Neuron (in vitro differentiated cells): ENCODE data around the gene SCN3A.
A peak's percentile ranks its signal among the peaks of the same experiment; 100 is the strongest.

ENCODE experiments used
- H2AFZ ChIP-seq: one replicate; pipeline ENCODE4 v1.6.1; 2013; ENCODE audit warnings: low read depth, mild to moderate bottlenecking, inconsistent platforms, low read length, moderate library complexity
- H3K27me3 ChIP-seq: one replicate; pipeline ENCODE4 v1.6.1; 2013; ENCODE audit warnings: low read length; ENCODE audit not compliant: insufficient read depth
- H3K36me3 ChIP-seq: one replicate; pipeline ENCODE4 v1.6.1; 2013; ENCODE audit warnings: low read length; ENCODE audit not compliant: insufficient read depth
- H3K4me1 ChIP-seq: one replicate; pipeline ENCODE4 v1.6.1; 2013; ENCODE audit warnings: low read length; ENCODE audit not compliant: insufficient read depth
- H3K4me3 ChIP-seq: 2 replicates; pipeline ENCODE4 v1.5.1; 2013; ENCODE audit warnings: mild to moderate bottlenecking, low read length, moderate library complexity
- H3K9me3 ChIP-seq: one replicate; pipeline ENCODE4 v1.6.1; 2013; ENCODE audit warnings: low read length

The SCN3A gene

GRCh38 chr2:165214093-165214492 is 10.2 kb upstream of the SCN3A start:
- Histone ChIP-seq H3K4me3 (no peak overlapping the region), H3K36me3 (no peaks in the 10 kb centered on the region), H3K27me3 (no peaks in the 10 kb centered on the region), H3K4me1 (no peaks in the 10 kb centered on the region), H3K9me3 (no peaks in the 10 kb centered on the region), H2AFZ (no peak overlapping the region)

- Histone ChIP-seq H3K4me1 (no peaks in the 10 kb centered on the region), H3K9me3 (no peaks in the 10 kb centered on the region), H3K4me3 (no peak overlapping the region), H2AFZ (no peak overlapping the region), H3K36me3 (no peaks in the 10 kb centered on the region), H3K27me3 (no peaks in the 10 kb centered on the region)
These were observed 4.2 kb upstream of the SCN3A start for GRCh38 chr2:165208094-165208493.

- Histone ChIP-seq H3K36me3 (no peaks in the 10 kb centered on the region), H2AFZ (no peak overlapping the region), H3K4me1 (peaks cover 12% of the 10 kb centered on the region), H3K27me3 (no peaks in the 10 kb centered on the region), H3K4me3 (no peak overlapping the region), H3K9me3 (no peaks in the 10 kb centered on the region)
These were observed 2.0 kb upstream of the SCN3A start for GRCh38 chr2:165205865-165206264.

- H3K9me3 ChIP-seq = no peaks in the 10 kb centered on the region
- H3K36me3 ChIP-seq = no peaks in the 10 kb centered on the region
- no peaks in the 10 kb centered on the region for H3K27me3 ChIP-seq
- H3K4me1 ChIP-seq = peaks cover 14% of the 10 kb centered on the region
- H3K4me3 ChIP-seq = peak overlapping the region; percentile 71
- H2AFZ ChIP-seq = no peak overlapping the region
These were observed 1.6 kb downstream of the SCN3A start for GRCh38 chr2:165202239-165202638.

- Histone ChIP-seq H3K9me3 (no peaks in the 10 kb centered on the region), H3K27me3 (no peaks in the 10 kb centered on the region), H3K36me3 (no peaks in the 10 kb centered on the region), H3K4me1 (peaks cover 14% of the 10 kb centered on the region), H2AFZ (no peak overlapping the region), H3K4me3 (no peak overlapping the region)
These were observed 5.7 kb downstream of the SCN3A start for GRCh38 chr2:165198181-165198580.

- Histone ChIP-seq H3K36me3 (no peaks in the 10 kb centered on the region), H3K9me3 (no peaks in the 10 kb centered on the region), H2AFZ (no peak overlapping the region), H3K4me3 (no peak overlapping the region), H3K4me1 (peaks cover 10% of the 10 kb centered on the region), H3K27me3 (no peaks in the 10 kb centered on the region)
These were observed 6.5 kb downstream of the SCN3A start for GRCh38 chr2:165197346-165197745.

- H3K4me3 ChIP-seq = no peak overlapping the region
- H3K4me1 ChIP-seq = peaks cover 2% of the 10 kb centered on the region
- no peak overlapping the region for H2AFZ ChIP-seq
- H3K9me3 ChIP-seq = no peaks in the 10 kb centered on the region
- no peaks in the 10 kb centered on the region for H3K27me3 ChIP-seq
- H3K36me3 ChIP-seq = no peaks in the 10 kb centered on the region
These were observed 7.4 kb downstream of the SCN3A start for GRCh38 chr2:165196411-165196810.

GRCh38 chr2:165193178-165193777 is 10.6 kb downstream of the SCN3A start:
- H3K27me3 ChIP-seq = no peaks in the 10 kb centered on the region

GRCh38 chr2:165192729-165193128 is 11.1 kb downstream of the SCN3A start:
- no peak overlapping the region for H3K4me3 ChIP-seq
- H3K9me3 ChIP-seq = no peaks in the 10 kb centered on the region
- H2AFZ ChIP-seq = no peak overlapping the region

More at GRCh38 chr2:165193178-165193777, 10.6 kb downstream of the SCN3A start:
- no peak overlapping the region for H3K4me3 ChIP-seq
- H3K9me3 ChIP-seq = no peaks in the 10 kb centered on the region
- H3K4me1 ChIP-seq = peaks cover under 1% of the 10 kb centered on the region
- no peak overlapping the region for H2AFZ ChIP-seq
- H3K36me3 ChIP-seq = no peaks in the 10 kb centered on the region

GRCh38 chr2:165191096-165191728 is 12.6 kb downstream of the SCN3A start:
- Histone ChIP-seq H3K4me3 (no peak overlapping the region), H3K36me3 (no peaks in the 10 kb centered on the region), H3K9me3 (no peaks in the 10 kb centered on the region), H3K4me1 (no peaks in the 10 kb centered on the region), H3K27me3 (no peaks in the 10 kb centered on the region), H2AFZ (no peak overlapping the region)

More at GRCh38 chr2:165192729-165193128, 11.1 kb downstream of the SCN3A start:
- H3K4me1 ChIP-seq = no peaks in the 10 kb centered on the region
- H3K27me3 ChIP-seq = no peaks in the 10 kb centered on the region
- H3K36me3 ChIP-seq = no peaks in the 10 kb centered on the region

- Histone ChIP-seq H3K36me3 (peaks cover 9% of the 10 kb centered on the region), H3K9me3 (no peaks in the 10 kb centered on the region), H3K4me3 (no peak overlapping the region), H3K27me3 (no peaks in the 10 kb centered on the region), H2AFZ (no peak overlapping the region), H3K4me1 (peaks cover 10% of the 10 kb centered on the region)
These were observed 18.2 kb downstream of the SCN3A start for GRCh38 chr2:165185633-165186032.

- Histone ChIP-seq H2AFZ (no peak overlapping the region), H3K36me3 (peaks cover 9% of the 10 kb centered on the region), H3K27me3 (no peaks in the 10 kb centered on the region), H3K9me3 (no peaks in the 10 kb centered on the region), H3K4me1 (peaks cover 10% of the 10 kb centered on the region), H3K4me3 (no peak overlapping the region)
These were observed 21.8 kb downstream of the SCN3A start for GRCh38 chr2:165182029-165182428.

GRCh38 chr2:165176780-165177179 is 27.1 kb downstream of the SCN3A start:
- Histone ChIP-seq H3K27me3 (no peaks in the 10 kb centered on the region), H3K4me1 (peaks cover 5% of the 10 kb centered on the region), H2AFZ (no peak overlapping the region), H3K9me3 (no peaks in the 10 kb centered on the region), H3K36me3 (peaks cover 17% of the 10 kb centered on the region), H3K4me3 (no peak overlapping the region)

GRCh38 chr2:165173215-165173614 is 30.6 kb downstream of the SCN3A start:
- Histone ChIP-seq H2AFZ (no peak overlapping the region), H3K27me3 (no peaks in the 10 kb centered on the region), H3K9me3 (no peaks in the 10 kb centered on the region), H3K36me3 (peaks cover 19% of the 10 kb centered on the region), H3K4me1 (no peaks in the 10 kb centered on the region), H3K4me3 (no peak overlapping the region)
